Fibroblast of skin of left quadriceps (primary cell): Measurements from ENCODE around the gene GRID2.

ENCODE experiments used
- DNase-seq, 2 experiments: peaks; one replicate each; pipeline ENCODE4 v3.0.0-alpha.2; 2013; ENCODE audit warnings: low read depth in 2 of 2

GRID2 gene

DNA sequence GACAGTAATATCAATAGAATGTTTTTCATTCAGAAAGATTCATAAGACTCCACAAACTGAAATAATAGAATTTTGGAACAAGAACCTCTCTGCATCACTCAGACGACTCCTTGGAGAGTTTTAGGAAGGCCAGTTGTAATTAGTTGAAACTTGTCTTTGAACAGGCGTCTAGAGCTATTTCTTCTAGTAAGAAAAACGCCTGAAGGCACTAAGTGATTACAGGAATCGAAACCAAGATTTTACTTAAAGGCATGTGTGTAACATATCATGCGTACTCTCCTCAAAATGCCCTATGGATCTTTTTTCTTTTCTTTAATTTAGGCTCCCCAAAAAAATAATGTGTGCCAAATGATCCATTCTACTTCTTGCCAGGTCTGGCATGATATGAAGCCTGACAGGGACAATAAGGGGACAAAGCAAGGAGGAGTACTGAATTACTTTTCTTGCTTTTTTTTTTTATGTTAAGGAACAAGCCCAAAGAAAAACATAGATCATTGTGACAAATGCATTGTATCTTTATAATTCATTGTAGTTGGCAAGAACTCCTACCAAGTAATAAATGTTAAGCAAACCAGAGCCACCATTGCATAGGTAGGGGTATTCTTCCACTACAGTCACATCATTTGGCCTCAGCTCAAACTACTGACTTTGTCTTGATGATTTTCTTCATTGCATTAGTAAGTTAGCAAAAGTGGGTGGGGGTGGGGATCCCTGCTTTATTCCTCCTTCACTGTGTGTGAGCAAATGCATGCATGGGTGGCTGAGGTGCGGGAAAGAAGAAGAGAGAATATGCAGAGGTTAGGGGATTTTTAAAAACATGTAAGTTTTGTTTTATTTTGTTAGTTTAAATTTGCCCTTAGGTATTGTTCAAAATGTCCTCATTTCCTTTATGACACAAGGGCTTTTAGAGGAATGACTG, 1444.9 kb downstream of the GRID2 start:
- no peak for DNase-seq

DNA sequence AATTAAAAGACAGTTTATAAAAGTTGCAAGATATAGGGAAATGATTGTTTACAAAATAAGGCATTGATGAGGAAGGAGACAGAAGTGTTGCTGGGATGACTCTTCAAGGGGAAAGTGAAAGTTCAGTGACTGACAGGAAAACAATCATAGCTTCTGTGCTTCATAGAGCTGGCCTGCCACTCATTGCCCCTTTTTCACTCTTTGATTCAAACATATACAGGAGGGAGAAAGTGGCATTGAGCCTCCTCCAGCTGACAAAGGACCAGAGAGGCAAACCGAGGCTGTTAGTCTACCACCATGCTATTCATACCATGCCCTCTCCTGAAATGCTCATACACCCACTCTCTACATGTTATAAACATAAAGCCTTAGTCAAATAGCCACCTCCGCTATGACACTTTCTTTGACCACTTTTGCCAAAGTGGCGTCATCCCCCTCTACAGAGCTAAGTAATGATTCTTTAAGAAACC, 1445.6 kb downstream of the GRID2 start:
- no peak for DNase-seq

DNA sequence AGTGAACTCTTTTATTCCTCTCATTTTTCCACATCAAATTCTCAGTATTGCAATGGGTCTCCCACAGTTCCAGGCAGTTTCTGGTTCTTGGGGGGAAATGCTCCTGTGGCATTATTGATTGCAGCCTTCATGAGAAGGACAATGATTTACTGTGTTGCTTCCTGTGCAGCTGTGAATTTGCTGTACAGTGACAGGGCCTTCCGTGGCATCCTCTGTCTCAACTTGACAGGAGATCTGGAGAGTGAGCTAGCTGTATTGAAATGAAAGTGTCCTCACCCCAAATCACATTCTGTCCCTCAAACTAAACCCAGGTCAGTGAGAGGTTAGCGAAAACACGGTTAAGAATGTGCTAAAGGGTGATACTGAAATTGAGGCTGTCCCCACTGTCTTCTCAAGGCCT, 1447.6 kb downstream of the GRID2 start:
- DNase-seq = no peak

DNA sequence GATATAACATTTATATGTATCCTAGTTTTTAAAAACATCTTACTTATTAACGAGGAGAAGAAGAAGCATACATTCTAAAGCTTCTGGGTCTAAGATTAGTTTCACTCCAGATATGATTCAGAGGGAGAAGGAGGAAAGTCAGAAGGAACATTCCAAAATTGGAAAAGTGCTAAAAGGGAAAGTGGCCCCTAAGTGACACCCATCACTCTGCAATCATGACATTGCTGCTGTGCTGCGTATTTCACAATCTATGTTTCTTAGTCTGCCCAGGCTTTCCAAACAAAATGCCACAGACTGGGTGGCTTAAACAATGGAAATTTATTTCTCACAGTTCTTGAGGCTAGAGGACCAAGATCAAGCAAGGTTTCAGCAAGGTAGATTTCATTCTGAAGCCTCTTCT, 1452.3 kb downstream of the GRID2 start:
- no peak for DNase-seq

DNA sequence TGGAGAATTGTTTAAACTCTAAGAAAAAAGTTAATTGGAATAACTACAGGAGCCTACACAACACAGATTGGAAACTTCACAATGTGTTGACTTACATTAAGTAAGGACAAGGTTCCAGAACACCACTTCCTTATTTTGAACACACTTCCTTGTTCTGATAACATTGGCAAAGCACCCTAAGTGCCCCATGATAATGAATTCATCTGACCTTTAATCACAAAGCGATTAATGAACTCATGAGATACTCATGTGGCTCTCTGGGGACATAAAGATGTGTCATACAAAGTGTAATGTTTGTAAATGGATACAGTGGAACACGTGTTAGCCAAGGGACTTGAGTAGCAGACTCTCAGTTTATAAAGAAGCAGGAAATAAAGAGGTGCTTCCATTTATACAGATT, 1455.7 kb downstream of the GRID2 start:
- no peak for DNase-seq

DNA sequence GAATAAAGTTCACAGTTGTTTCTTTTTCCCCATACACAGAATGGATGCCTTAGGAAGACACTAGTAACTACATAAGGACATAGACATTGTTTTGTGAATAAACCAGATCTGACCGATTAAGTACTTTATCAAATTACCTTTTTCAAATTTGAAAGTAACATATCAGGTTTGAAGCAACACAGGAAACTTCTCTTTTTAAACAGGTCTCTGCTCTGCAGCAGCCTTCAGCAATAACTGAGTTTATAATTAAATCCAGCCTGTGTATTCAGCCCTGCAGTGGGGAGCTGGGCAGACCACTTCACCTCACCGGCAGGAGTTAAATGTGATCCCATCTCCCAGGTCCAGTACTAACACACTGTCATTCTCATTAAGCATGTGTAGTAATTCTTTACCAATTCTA, 1456.5 kb downstream of the GRID2 start:
- no peak for DNase-seq

DNA sequence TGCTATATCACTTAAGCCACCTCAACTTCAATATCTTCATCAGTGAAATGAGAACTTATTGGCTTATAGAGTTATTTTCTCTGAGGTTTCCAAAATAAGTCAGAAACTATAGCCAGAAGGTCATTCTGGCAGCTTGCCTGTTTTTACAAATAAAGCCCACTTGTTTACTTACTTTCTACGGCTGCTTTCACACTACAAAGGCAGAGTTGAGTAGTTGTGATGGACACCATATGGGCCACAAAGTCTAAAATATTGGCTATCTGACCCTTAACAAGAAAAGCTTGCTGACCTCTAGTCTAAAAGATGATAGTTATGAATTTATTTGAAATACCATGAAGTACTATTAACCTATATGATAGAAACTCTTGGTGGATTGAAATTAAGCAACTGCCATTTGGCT, 1457.5 kb downstream of the GRID2 start:
- no peak for DNase-seq

DNA sequence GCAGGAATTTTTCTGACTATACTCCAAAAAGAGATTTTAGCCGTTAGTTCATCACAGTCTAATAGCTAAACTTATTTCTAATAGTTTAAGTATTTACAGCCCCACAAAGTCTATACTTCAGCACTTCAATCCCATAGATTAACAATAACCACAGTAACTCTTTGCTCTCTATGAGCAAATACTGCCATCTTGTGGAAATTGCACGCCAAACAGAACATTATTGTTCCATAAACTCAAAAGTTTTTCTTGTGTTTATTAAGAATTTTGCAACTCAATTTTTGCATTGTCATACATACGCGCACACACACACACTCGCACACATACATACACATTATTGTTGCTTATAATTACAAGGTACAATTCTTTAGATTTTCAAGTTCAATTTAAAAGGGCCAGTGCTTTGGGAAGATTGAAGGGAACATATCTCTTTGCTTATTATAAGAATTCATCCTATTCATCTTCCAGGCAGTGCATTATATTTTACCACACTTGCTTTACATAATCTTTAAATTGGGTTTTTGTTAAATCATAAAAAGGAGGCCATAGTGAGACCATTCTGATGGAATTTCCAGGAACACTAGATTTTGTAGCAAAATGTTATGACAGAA, 1461.0 kb downstream of the GRID2 start:
- DNase-seq = peak; percentile 14 to 22

DNA sequence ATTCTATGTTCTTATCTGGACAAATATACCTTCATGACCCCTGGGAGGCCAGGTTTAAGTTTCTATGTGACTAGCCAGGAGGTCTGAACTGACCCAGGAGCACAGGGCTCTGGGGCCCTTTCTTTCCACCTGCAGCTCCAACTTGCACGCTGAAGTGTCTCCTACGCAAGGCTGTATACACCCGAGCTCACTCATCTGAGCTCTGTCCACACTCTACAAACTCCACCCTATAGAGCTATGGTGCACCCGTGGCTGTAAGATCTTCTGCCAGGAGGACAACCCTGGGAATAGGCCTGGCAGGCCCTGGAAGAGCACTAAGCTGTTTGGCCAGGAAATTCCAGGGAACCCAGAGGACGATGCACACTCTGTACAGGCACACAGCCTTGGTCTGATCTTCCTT, 1464.2 kb downstream of the GRID2 start:
- DNase-seq = no peak

DNA sequence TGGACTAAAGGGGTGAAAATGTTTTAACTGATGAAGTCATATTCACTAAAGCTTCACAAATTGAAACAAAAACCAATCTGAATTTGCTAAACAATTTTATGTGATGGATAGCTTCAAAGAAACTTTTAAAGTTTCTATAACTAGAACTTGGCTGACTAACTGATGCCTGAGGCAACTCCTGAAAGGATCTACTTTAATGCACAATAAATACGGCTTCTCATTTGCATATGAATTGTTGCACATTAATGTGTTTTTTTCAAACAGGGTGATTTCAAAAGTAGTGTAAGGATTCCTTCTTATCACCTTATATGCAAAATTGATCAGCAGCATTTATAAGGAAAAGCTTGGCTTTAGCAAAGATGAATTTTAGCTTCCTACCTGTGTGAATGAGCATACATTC, 1466.4 kb downstream of the GRID2 start:
- DNase-seq = no peak

DNA sequence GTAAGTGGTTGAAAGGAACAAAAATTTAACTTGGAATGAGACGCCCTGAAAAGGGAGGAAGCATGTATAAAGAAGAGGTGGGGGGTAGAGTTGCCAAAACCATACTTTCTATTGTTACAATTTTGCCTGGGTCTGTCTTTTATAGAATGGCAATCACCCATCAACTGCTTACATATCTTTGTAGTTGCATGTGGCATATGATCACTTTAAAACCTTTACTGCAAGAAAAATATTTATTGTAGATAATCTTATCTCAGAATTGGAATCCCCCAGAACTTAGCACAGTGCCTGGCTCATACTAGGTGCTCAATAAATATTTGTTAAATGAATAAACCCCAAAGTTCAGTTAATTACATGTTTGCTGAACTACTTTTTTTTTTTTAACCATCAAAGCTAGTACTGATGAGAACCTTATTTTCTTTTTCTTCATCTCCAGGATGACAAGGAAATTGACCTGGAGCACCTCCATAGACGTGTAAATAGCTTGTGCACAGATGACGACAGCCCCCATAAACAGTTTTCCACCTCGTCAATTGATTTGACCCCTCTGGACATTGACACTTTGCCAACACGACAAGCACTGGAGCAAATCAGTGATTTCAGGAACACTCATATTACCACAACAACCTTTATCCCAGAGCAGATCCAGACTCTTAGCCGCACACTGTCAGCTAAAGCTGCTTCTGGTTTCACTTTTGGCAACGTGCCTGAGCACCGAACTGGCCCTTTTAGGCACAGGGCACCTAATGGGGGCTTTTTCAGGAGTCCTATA, 1468.1 kb downstream of the GRID2 start:
- no peak for DNase-seq

DNA sequence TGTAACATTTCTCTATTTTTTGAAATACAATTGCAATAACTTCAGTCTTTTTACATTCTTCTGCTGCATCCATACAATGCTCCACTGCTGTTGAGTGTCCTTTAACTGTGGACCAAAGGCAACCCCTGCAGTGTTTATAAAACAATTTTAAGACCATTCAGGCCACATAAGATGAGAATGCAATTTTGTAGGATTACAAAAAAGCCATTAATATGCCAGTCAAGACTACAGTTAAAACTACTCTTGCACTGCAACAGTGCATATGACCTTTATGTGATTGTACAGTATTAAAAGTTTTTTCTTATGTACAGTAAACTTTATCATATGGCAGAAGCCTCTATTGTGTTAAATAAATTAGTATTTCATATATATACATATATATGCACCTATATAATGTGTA, 1469.1 kb downstream of the GRID2 start:
- DNase-seq = no peak

DNA sequence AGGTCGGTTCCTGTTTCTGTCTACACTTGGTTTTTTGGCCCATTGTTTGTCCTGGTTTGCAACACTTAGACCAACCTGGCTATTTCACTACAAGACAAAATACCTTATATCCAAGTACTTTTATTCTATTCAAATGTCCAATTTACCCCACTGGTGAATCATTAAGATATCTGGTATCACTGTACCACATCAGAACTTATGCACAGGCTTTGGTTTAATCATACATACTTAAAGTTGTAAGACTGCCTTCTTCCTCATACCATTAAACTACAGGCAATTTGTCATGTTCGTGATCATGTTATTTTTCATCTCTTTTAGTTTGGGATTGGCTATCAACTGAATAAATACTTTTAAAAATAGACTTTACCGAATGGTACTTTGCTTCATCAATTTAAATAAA, 1471.8 kb downstream of the GRID2 start:
- no peak for DNase-seq

DNA sequence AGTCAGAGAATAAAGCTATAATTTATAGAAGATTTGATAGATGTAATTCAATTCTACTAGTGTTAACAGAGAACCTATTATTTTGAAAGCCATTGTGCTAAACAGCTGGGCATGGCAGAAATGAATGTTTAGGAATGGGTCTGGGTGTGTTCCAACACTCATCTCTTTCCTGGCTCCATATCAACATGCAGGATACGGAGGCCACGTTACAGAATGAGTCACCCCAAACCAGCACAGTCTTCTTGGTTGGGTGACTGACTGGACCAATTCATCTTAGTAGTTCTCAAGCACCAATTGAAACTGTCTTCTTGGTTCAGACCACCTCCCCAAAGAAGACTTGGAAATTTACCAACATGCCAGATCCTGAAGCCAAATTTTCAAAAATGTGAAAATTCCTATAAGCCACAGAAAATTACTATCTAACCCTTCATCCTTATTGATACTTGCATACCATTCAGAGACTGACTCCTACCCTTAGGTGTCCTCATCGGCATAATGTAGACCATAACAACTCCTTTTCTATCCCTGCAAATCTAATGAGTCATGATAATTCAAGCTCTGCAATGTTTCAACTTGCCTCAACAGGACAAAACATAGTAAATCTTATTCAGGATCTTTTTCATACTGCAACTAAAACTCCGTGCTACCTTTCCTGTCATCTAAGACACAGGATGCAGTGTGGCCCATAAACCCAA, 1472.8 kb downstream of the GRID2 start:
- DNase-seq = peak; percentile 1 to 8

DNA sequence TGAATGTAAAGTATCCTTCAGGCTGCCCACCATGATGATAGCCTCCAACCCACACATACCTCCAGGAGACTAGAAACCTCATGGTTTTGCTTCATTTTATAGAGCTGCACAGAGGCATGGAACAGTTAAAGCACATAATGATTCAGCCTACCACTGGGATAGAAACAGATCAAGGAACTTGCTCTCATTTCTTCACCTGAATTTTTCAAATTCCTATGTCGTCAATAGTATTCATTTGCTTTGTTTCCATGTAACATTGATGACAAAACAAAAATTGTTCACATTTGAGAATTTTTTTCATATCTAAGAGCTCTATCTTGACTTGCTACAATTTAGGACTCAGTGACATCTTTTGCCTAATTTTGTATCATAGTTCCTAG, 1473.3 kb downstream of the GRID2 start:
- no peak for DNase-seq

DNA sequence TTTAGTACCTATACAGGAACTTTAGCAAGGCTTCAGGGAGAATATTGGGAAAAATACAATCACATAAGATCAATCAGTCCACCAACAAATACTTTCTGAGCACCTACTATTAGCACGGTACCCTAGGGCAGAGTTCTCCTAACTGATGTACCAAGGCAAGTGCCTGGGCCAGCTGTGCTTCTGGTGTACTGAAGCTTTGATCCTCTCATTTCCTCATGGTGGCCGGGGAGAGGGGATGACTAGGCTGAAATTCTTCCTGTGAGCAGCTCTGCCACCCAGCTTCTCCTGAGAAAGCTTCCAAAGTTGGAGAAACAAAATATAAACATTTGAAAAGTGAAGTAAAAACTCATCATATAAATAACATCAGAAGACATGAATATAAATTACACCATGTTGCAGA, 1475.5 kb downstream of the GRID2 start:
- no peak for DNase-seq

DNA sequence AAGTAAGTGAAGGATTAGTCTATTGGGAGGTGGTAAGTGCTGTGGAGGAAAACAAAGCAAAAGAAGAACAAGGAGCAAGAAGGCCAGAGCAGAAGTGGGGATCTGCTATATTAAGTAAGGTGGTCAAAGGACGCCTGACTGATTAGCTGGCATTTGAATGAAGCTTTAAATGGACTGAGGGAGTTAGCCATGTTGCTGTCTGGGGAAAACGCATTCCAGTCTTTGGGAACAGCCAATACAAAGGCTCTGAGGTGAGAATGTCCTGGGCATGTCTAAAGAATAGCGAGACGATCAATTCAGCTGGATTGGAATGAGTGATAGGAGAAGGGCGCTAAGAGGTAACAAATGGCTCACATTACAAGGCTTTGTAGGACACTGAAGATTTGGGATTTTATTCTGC, 1476.3 kb downstream of the GRID2 start:
- no peak for DNase-seq

DNA sequence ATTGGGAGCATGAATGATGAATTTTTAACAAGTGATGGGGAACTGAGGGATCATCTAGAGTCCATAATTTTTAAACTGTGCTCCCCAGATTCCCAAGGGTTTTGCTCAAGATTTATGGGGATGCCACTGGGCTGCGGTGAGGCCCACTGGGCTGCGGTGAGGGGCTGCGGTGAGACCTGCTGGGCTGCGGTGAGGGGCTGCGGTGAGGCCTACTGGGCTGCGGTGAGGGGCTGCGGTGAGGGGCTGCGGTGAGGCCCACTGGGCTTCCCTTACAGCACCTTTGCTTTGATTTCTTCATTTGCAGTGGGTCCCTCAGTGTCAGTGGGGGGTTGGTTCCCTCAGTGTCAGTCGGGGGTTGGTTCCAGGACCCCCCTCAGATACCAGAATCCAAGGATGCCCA, 1477.4 kb downstream of the GRID2 start:
- DNase-seq = no peak

DNA sequence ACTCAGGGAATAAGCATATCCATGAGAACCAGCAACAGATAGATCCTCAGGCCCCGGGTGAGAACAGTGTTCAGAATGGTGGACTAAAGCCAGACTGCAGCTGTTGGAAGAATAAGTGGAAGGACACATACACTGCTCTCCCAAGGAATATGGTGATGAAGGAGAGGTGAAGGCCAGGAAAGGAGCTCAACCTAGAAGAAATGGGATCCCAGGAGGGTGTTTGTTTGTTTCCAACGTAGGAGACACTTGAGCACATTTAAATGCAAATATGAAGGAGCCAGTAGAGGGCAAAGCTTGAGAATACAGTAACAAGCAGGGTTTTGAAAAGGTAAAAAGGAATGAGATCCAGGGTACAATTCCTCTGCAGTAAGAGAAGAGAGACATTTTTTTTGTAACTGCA, 1482.4 kb downstream of the GRID2 start:
- no peak for DNase-seq

DNA sequence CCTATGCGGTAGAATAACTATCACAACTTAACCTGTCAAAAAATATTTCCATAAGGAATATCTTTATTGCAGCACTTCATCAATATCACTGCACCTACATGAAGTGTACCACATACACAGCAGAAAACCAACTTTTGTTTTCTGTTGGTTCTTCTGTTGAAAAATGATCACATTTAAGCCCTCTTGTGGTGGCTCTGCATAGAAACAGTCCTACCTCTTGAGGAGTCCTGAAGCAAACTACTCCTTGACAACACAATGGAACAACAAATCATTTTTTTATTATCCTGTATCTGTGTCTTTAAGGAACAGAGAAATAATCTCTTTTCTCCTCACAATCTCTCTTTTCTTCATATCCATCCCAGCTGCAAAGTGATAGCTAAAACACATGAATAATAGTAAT, 1484.9 kb downstream of the GRID2 start:
- no peak for DNase-seq

DNA sequence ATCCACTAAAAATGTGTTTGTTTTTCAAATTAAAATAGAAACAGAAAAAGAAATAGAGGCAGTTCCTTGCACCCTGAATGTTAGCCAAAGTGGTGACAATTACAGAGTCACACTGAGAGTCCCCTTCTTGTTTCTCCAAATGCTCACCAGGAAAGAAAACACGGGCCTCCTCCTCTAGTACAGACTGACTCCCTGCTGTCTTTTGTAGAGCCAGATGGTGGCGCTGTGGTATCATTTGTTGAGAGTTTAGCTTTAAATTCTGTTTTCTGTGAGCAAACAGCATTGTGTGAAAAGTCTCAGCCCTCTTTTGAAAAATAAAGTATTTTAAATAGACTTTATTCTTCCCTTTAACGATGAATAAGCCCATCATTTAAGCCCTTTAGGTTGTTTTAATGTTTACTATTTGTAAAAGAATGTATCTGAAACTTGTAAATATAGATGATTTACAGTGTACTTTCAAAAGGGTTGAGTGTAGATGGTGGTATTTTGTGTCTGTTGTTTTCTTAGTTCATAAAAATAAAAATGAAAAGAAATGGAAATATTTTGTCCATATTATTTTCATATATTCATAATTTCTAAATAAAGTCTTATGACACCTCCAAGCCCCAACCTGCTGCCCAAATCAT, 1487.9 kb downstream of the GRID2 start:
- peak; percentile 12 to 17 for DNase-seq

DNA sequence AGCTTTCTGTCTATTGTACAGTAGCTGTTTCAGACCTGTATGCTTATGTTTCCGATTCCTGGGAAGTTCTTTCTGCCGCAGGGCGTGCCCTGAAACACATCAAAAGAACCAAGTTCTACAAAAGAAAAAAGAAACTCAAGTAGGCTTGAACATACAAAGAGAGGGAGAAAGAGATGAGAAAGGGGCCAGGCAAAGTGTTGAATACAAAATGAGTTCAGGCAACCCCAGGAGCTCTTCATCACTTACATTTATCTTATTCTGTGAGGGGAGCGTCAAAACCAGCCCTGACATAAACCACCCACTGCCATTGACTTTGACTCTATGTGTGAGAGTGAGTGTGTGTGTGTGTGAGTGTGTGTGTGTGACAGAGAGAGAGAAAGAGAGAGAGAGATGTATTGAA, 1498.3 kb downstream of the GRID2 start:
- no peak for DNase-seq
